Measurements from ENCODE around the gene KCTD17.

KCTD17 gene

DNA sequence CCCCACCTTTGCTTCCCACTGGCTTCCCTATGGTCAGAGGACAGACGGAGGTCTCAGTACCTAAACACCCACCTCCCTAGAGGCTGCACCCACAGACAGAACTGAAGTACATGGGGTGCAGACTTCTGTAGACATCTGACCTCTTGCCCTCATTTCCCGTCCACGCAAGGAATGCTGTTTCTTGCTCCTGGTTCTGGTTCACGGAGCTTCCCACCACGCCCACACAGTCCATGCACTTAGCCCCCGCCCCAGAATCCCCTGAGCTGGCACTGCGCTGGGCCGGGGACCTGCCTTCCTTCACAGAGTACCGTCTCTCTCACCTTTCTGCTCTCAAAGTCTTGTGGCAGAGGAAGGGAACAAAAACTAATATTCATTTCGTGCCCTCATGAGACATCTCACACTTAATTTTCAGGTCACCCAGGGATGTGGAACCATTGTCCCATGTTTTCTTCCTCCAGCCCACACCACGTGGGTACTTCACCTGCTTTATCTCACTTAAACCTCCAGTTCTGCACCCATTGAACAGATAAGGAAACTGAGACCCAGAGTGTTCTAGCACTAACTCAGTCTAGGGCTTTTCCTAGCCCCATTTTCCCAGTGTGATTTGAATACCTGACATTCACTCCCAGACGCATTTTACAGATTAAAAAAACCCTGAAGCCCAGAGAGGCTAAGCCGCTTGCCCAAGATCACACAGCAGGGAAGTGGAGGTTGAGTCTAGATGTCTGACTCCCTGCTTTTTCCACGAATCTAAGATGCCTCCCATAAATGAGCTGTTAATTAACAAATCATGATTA lies 52.3 kb downstream of the KCTD17 start:
- no peak for DNase-seq (ENCODE audit: low read depth)

DNA sequence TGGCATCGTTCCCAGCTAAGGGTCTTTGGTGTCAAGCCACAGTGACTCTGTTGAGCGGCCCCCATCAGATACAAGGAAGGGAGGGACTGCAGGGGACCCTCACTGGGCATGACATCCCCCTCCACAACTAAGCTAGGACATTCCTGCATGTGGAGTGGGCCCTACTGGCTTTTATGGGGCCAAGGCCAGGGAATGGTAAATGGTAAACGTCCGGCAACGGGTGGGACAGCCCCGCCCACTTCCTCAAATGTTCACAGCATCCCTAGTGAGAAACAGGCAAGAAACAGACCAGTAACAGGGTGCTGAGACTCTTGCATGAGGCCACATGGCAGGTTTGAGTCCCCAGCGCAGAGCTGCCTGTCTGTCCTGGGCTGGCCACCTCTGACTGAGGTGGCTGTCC lies 53.6 kb downstream of the KCTD17 start:
- no peak for DNase-seq (ENCODE audit: low read depth)

DNA sequence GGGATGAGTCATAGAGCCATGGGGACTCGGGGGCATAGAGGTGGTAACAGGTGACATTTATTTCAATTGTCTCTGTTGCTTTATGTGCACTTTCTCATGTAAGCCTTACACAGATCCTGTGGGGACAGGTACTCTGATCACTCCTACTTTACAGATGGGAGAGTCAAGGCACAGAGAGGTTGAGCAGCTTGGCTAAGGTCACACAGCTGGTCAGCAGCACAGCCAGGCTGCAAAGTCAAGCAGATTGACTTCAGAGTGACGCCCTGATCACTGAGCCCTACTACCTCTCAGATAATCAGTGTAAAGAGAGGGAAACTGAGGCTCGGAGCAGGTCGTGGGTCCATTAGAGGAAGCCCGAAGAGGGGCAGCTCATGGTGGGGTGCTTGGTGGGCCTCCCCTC lies 54.4 kb downstream of the KCTD17 start:
- no peak for DNase-seq (ENCODE audit: low read depth)

DNA sequence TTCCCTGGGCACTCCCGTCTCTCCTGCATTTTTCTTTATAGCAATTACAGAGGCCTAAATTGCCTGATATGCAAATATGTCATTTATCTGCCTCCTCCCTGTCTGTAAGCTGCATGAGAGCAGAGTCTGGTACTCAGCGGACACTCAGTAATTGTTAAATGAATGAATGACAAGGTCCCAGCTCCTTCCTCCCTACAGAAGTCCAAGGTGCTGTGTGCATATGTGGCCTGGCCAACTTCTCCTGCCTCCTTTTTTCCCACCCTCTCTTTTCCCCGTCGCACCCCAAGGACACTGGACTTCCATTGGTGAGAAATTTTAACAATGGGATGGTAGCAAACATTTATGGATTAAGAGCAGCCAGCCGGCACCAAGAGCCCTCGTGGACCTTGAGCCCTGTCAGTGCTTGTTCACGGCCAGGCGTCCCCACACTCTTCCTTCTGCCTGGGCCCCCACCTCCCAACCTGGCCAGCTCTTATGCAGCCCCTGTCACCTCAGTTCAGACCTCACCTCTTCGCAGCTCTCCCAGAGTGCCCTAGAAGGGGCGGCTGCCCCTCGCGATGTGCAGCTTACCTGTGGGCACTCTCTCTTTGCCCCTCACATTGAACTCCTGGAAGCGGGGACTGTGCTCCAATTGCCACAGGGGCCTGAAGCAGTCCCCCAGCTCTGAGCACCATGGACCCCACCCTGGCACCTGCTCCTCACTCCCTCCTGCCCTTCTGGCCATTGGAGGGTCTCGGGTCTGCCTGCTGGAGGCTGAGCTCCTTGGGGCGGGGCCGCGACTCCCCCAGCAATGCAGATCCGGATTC lies 56.5 kb downstream of the KCTD17 start:
- no peak for DNase-seq (ENCODE audit: low read depth)

DNA sequence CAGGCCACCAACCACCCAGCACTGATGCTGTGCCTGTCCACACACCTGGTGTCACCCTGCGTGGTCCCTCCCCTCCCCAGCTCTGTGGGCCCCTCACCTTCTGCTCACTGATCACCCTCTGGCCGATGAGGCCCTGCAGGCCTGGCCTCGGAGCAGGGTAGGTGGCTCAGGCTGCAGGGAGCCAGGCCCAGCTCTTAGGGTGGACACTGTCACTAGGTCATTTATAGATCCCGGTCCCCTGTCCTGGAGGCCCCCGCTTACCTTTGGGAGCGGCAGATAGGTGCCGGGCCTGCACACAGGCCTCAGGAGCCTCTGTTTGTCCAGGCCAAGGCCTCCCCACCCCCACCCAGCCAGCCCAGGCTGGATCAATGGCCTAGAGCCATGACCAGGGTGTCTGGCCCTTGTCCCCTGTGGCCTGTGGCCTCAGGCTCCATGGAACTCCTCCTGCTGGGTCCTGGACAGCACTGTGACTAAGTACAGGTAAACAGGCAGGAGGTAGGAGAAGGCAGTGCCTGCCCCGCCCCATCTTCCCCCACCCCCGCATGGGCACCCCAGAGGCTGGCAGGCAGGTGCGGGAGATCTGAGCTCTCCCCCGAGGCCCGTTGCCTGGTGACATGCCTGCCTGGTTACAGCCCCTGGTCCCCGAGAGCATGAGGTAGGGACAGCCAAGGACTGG lies 57.8 kb downstream of the KCTD17 start, which contains the start of gene TMPRSS6:
Gene TMPRSS6 (minus strand): TSS at position 472 of the 676 bp plus-strand sequence. CDS start 6,296 bp downstream, outside the sequence.
- no peak for DNase-seq (ENCODE audit: low read depth)

DNA sequence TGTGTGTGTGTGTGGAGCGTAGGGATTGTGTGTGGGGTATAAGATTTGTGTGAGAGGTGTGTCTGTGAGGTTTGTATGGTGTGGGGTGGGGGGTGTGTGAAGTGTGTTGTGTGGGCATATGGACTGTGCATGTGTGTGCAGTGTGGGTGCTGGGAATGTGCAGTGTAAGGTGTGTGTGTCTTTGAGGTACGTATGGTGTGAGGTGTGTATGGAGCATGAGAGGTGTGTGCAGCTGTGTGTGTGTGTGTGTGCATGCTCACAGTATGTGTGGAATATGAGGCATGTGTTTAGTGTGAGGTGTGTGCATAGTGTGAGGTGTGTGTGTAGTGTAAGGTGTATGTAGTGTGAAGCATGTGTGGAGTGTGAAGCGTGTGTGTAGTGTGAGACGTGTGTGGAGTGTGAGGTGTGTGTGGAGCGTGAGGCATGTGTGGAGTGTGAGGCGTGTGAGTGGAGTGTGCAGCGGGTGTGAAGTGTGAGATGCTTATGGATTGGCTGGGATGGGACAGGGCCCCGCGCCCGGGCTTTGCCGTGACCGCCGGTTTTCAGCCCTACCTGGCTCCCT lies 59.7 kb downstream of the KCTD17 start:
- no peak for DNase-seq (ENCODE audit: low read depth)

DNA sequence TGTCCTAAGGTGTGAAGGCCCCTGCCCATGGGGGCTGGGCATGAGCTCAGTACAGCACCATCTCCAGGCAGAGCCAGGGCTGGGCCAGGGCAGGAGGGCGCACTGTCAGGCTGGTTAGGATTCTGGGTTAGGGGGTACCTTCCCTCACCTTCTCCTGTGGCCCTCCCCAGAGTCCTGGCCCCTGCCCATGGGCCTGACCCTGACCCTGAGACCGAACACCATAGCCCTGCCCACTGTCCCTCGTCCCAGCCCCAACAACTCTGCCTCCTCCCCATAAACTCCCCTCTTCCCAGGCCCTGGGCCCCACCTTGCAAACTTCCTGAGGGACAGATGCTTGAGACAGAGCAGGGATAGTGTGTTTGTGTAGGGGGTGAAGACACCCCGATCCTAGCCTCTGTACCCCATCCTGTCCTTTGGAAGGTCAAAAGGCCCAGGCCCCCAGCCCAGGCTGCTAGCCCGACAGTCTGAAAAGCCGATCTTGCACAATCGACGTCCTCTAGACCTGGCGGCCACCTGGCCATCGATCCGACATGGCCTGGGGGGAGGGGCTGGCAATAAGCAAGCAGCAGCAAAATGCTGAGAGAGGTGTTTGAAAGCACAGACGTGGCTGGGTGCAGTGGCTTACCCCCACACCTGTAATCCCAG lies 60.7 kb downstream of the KCTD17 start:
- DNase-seq (ENCODE audit: low read depth): no peak
